Osteocyte (in vitro differentiated cells): ENCODE measurements around the gene FLT1. TPM values are rescaled to one million over a fixed set of nuclear protein-coding genes. Genes with fewer than 3 reads are reported as not detected.

ENCODE experiments used
- DNase-seq: peaks from one replicate; pipeline ENCODE4 v3.0.0; 2021; ENCODE audit warnings: mixed read lengths; ENCODE audit not compliant: unreplicated experiment; ENCODE audit errors: extremely low spot score
- H3K27ac Mint-ChIP-seq: one replicate; pipeline ENCODE4 v1.8.0; 2021; ENCODE audit warnings: mild to moderate bottlenecking, mixed read lengths; ENCODE audit not compliant: unreplicated experiment
- H3K27me3 Mint-ChIP-seq: one replicate; pipeline ENCODE4 v1.8.0; 2021; ENCODE audit warnings: mixed read lengths; ENCODE audit not compliant: unreplicated experiment
- H3K36me3 Mint-ChIP-seq: one replicate; pipeline ENCODE4 v1.8.0; 2021; ENCODE audit warnings: mixed read lengths; ENCODE audit not compliant: unreplicated experiment
- H3K4me1 Mint-ChIP-seq: one replicate; pipeline ENCODE4 v1.8.0; 2021; ENCODE audit warnings: mixed read lengths; ENCODE audit not compliant: unreplicated experiment
- H3K4me3 Mint-ChIP-seq: one replicate; pipeline ENCODE4 v1.8.0; 2021; ENCODE audit warnings: mild to moderate bottlenecking, moderate library complexity, mixed read lengths; ENCODE audit not compliant: unreplicated experiment
- H3K9me3 Mint-ChIP-seq: one replicate; pipeline ENCODE4 v1.8.0; 2021; ENCODE audit warnings: mixed read lengths; ENCODE audit not compliant: unreplicated experiment
- total RNA-seq: library from RNA; stranded (reverse); gene quantifications from 2 replicates; pipeline ENCODE4 v1.2.1, GENCODE V29; 2021
- TF ChIP-seq, protein P1 (sequence below): fragments of 200-600 bp; sonication (generic); IDR thresholded peaks from 2 replicates; pipeline ENCODE4 v1.5.0; 2021; ENCODE audit warnings: antibody characterized with exemption, mild to moderate bottlenecking, moderate library complexity

FLT1 gene
- total RNA-seq, 1 donor from 2014 or later: 3.4 TPM

DNA sequence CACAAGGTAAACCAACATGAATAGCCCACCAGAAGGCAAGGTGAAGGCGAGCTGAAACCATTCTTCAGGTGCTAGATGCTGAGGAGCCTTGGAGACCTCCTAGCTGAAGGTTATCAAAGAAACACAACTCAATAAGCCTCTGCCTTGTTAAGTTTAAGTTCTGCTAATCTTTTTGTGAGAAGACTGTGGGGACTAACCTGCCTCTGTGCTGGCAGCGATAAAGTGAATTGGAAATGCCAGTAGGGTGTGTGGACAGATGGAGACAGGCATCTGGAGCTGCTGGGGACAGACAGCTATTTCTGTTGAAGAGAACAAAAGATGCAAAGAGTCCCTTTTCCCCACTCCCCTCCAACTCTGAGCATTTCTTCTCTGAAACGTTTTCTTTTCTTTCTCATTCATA lies 33.5 kb upstream of the FLT1 start:
- TF ChIP-seq, protein P1, sequence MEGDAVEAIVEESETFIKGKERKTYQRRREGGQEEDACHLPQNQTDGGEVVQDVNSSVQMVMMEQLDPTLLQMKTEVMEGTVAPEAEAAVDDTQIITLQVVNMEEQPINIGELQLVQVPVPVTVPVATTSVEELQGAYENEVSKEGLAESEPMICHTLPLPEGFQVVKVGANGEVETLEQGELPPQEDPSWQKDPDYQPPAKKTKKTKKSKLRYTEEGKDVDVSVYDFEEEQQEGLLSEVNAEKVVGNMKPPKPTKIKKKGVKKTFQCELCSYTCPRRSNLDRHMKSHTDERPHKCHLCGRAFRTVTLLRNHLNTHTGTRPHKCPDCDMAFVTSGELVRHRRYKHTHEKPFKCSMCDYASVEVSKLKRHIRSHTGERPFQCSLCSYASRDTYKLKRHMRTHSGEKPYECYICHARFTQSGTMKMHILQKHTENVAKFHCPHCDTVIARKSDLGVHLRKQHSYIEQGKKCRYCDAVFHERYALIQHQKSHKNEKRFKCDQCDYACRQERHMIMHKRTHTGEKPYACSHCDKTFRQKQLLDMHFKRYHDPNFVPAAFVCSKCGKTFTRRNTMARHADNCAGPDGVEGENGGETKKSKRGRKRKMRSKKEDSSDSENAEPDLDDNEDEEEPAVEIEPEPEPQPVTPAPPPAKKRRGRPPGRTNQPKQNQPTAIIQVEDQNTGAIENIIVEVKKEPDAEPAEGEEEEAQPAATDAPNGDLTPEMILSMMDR: no peak
- no peak for DNase-seq
- peaks cover 2% of the 10 kb centered on the region for H3K27me3 Mint-ChIP-seq
- H3K4me3 Mint-ChIP-seq: no peak overlapping the region
- H3K4me1 Mint-ChIP-seq: peaks cover 6% of the 10 kb centered on the region
- H3K27ac Mint-ChIP-seq: no peak overlapping the region
- no peaks in the 10 kb centered on the region for H3K36me3 Mint-ChIP-seq
- no peaks in the 10 kb centered on the region for H3K9me3 Mint-ChIP-seq

DNA sequence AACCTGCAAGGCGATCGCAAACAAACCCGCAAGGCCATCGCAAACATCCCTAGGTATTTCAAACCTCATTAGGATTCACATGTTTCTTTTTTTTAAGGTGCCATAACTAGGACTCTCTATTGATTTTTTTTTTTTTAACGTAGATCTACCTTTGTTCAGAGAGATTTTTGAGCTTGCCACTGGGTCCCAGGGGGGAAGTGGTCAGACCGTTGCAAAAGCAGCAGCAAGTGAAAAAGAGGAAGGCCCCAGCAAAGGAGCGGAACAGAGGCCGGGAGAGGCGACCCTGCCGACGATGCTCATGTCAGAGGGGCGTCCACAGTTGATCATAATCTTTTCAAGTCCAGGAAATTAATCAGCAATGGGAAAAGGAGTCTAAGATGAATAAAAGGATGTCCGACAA lies 32.7 kb upstream of the FLT1 start:
- Mint-ChIP-seq H3K4me1 (no peaks in the 10 kb centered on the region), H3K9me3 (no peaks in the 10 kb centered on the region), H3K4me3 (no peak overlapping the region), H3K36me3 (no peaks in the 10 kb centered on the region), H3K27me3 (peaks cover 2% of the 10 kb centered on the region), H3K27ac (no peak overlapping the region)
- peak; percentile 57 for DNase-seq
- TF ChIP-seq, protein P1: no peak

DNA sequence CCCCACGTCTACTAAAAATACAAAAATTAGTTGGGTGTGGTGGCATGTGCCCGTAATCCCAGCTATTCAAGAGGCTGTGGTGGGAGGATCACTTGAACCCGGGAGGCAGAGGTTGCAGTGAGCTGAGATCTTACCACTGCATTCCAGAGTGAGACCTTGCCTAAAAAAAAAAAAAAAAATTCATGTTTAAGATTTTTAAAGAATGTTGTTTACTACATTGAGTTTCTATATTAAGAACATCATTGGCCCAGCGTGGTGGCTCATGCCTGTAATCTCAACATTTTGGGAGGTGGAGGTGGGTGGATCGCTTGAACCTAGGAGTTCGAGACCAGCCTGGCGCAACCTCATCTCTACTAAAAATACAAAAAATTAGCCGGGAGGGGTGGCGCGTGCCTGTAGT lies 31.9 kb upstream of the FLT1 start:
- H3K27ac Mint-ChIP-seq: no peak overlapping the region
- TF ChIP-seq, protein P1: no peak
- no peak overlapping the region for H3K4me3 Mint-ChIP-seq
- H3K27me3 Mint-ChIP-seq: peaks cover 2% of the 10 kb centered on the region
- DNase-seq: peak; percentile 40
- no peaks in the 10 kb centered on the region for H3K4me1 Mint-ChIP-seq
- no peaks in the 10 kb centered on the region for H3K9me3 Mint-ChIP-seq
- no peaks in the 10 kb centered on the region for H3K36me3 Mint-ChIP-seq

DNA sequence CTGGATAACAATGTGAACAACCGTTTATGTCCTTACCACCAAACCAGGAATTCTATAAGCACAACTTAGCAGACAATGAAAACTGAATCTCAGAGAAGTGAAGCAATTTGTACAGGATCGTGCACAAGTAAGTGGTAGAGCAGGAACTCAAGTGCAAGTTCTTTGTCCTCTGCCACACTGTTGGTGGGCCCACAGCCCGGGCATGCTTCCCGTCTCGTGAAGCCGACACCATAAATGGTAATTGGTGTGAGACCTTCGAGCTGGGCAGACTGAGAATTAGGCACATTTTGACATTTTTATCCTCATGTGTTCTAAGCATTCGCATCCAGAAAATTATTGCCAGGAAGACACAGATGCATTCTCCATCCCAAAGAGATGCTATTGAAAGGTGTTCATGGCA lies 27.9 kb upstream of the FLT1 start:
- DNase-seq: no peak
- H3K27me3 Mint-ChIP-seq: peaks cover 12% of the 10 kb centered on the region
- TF ChIP-seq, protein P1: no peak
- no peaks in the 10 kb centered on the region for H3K9me3 Mint-ChIP-seq
- H3K27ac Mint-ChIP-seq: no peak overlapping the region
- H3K4me1 Mint-ChIP-seq: no peaks in the 10 kb centered on the region
- H3K4me3 Mint-ChIP-seq: no peak overlapping the region
- no peaks in the 10 kb centered on the region for H3K36me3 Mint-ChIP-seq

DNA sequence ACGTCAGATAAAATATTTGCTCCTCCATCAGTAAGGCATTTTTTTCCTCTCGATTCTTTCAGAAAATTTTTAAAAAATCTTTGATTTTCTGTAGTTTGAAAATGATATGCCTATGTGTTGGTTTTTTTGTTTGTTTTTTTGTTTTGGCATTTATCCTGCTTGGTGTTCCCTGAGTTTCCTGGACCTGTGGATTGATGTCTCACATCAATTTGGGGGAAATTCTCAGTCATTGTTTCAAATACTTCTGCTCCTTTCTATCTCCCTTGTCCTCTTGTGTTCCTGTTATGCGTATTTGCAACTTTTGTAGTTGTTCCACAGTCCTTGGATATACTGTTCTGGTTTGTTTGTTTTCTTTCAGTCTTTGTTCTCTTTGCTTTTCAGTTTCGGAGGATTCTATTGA lies 18.8 kb upstream of the FLT1 start:
- no peak overlapping the region for H3K27ac Mint-ChIP-seq
- H3K27me3 Mint-ChIP-seq: peaks cover 24% of the 10 kb centered on the region
- no peak for DNase-seq
- TF ChIP-seq, protein P1: no peak
- H3K4me1 Mint-ChIP-seq: no peaks in the 10 kb centered on the region
- no peak overlapping the region for H3K4me3 Mint-ChIP-seq
- no peaks in the 10 kb centered on the region for H3K36me3 Mint-ChIP-seq
- H3K9me3 Mint-ChIP-seq: no peaks in the 10 kb centered on the region
